Right renal pelvis (tissue), 4 donors: ENCODE measurements around the gene P4HA1. TPM values are rescaled to one million over a fixed set of nuclear protein-coding genes. Genes with fewer than 3 reads are reported as not detected.

Source experiments
- DNase-seq, 4 donors: peaks; one replicate each; pipeline ENCODE4 v3.0.0-alpha.2; 2013; ENCODE audit warnings: low read depth in 4 of 4, low spot score in 3 of 4, missing footprints in 1 of 4
- polyA plus RNA-seq, 4 donors: library from polyadenylated mRNA; unstranded; fragments of 120-200 nt; gene quantifications; one replicate each; pipeline ENCODE4 v1.2.1, GENCODE V29; 2013; ENCODE audit not compliant: insufficient read length in 4 of 4

P4HA1 gene
- polyA plus RNA-seq, 4 donors = 82.7 to 110 (median 95.1) TPM

- peak; percentile 65 to 72 (median 68) for DNase-seq
These were observed 1.1 kb downstream of the P4HA1 start for GRCh38 chr10:73095481-73096021.

- DNase-seq = peak in 1 of 4 donors; percentile 8
These were observed 1.6 kb downstream of the P4HA1 start for GRCh38 chr10:73094986-73095480.

GRCh38 chr10:73093922-73094850 lies 2.5 kb downstream of the P4HA1 start:
- peak in 1 of 4 donors; percentile 5 for DNase-seq

- DNase-seq = no peak
These were observed 3.8 kb downstream of the P4HA1 start for GRCh38 chr10:73092830-73093229.

GRCh38 chr10:73088304-73088703 lies 8.4 kb downstream of the P4HA1 start:
- DNase-seq = no peak

- no peak for DNase-seq
These were observed 9.8 kb downstream of the P4HA1 start for GRCh38 chr10:73086816-73087215.

- no peak for DNase-seq
These were observed 12.5 kb downstream of the P4HA1 start for GRCh38 chr10:73084209-73084608.

GRCh38 chr10:73083221-73083620 lies 13.4 kb downstream of the P4HA1 start:
- DNase-seq = no peak

- DNase-seq = peak in 1 of 4 donors; percentile 12
These were observed 16.7 kb downstream of the P4HA1 start for GRCh38 chr10:73079779-73080541.

GRCh38 chr10:73076360-73077183 lies 20.1 kb downstream of the P4HA1 start:
- DNase-seq = peak in 1 of 4 donors; percentile 56

GRCh38 chr10:73075829-73076228 lies 20.8 kb downstream of the P4HA1 start:
- no peak for DNase-seq

- DNase-seq = no peak
These were observed 23.0 kb downstream of the P4HA1 start for GRCh38 chr10:73073627-73074026.

GRCh38 chr10:73065441-73065840 lies 31.2 kb downstream of the P4HA1 start:
- DNase-seq = no peak

GRCh38 chr10:73061743-73062142 lies 34.9 kb downstream of the P4HA1 start:
- no peak for DNase-seq

- peak in 1 of 4 donors; percentile 15 for DNase-seq
These were observed 35.7 kb downstream of the P4HA1 start for GRCh38 chr10:73060738-73061635.

GRCh38 chr10:73060173-73060572 lies 36.5 kb downstream of the P4HA1 start:
- DNase-seq = no peak

GRCh38 chr10:73058057-73058591 lies 38.5 kb downstream of the P4HA1 start:
- no peak for DNase-seq

GRCh38 chr10:73054286-73054685 lies 42.4 kb downstream of the P4HA1 start:
- no peak for DNase-seq

GRCh38 chr10:73053275-73053674 lies 43.4 kb downstream of the P4HA1 start:
- DNase-seq = no peak
